ENCODE measurements around the gene STK11. TPM values are rescaled to one million over a fixed set of nuclear protein-coding genes. Genes with fewer than 3 reads are reported as not detected.

STK11 gene
- total RNA-seq, 3 donors from 2014 or later = 32.8 to 55.0 (median 52.1) TPM

DNA sequence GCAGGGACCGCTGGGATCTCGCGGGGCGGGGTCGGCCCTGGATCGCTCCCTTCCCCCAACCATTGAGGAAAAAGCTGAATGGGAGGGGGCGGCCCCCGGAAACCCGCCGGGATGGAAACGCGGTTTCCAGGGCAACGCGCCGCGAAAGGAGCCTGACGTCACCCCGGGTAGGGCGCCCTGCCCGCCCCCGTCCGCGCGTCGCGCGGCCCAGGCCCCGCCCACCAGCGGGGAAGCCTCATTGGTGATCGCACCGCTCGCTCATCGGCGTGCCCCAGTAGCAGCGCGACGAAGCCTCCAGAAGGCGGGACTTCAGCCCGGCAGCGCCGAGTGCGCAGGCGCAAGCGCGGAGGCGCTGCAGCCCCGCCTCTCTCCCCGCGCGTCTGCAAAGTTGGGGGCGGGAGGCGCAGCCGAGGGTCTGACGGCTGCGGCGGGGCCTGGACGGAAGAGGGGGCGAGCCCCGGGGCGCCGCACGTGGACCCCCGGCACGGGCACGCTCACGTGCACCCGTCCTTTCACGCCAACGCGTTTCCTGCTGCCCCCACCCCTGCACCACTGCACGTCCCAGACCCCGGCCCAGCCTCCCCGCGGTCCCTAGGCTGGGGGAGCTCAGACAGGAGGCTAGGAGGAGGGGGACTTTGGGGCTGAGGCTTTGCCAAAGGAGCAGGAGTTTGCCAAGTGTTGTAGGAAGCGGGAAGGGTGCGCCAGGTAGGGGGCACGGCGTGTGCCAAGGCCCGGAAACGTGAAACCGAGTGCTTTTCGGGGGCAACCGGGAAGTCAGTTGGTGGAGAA is 55.4 kb downstream of the STK11 start:
- no peaks in the 10 kb centered on the region for H3K9me3 ChIP-seq
- no peaks in the 10 kb centered on the region for H3K27me3 ChIP-seq
- peak overlapping the region; percentile 57 to 79 (median 70) for H3K4me3 ChIP-seq
- H3K4me1 ChIP-seq = peaks cover 24 to 41% of the 10 kb centered on the region in 2 donors
- no peaks in the 10 kb centered on the region for H3K36me3 ChIP-seq
- TF ChIP-seq POLR2AphosphoS5 (IDR thresholded peaks at IDR 0.05) (peak in 2 of 3 donors; percentile 29 to 61), POLR2A (IDR thresholded peaks at IDR 0.05) (no peak)
- intact Hi-C loops (cut with DNase I; ENCODE audit: low total_unique reads) = no loop called here
- peak overlapping the region; percentile 97 to 98 for H3K27ac ChIP-seq
- DNase-seq (ENCODE audit: low spot score in 2 of 2) = peak; percentile 95

DNA sequence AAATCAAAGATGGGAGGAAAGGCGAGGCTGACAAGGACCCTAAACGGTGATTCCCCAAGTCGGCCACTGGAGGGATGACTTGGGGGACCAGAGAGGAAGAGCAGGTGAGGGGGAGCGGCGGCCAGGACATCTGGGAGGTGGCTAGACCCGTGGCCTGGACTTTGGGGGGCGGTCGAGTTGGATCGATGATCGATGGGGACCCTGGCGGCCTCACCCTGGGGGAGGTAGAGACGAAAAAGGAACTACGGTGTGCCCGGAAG is 55.9 kb downstream of the STK11 start:
- TF ChIP-seq POLR2A (IDR thresholded peaks at IDR 0.05) = no peak
- TF ChIP-seq, protein P1, sequence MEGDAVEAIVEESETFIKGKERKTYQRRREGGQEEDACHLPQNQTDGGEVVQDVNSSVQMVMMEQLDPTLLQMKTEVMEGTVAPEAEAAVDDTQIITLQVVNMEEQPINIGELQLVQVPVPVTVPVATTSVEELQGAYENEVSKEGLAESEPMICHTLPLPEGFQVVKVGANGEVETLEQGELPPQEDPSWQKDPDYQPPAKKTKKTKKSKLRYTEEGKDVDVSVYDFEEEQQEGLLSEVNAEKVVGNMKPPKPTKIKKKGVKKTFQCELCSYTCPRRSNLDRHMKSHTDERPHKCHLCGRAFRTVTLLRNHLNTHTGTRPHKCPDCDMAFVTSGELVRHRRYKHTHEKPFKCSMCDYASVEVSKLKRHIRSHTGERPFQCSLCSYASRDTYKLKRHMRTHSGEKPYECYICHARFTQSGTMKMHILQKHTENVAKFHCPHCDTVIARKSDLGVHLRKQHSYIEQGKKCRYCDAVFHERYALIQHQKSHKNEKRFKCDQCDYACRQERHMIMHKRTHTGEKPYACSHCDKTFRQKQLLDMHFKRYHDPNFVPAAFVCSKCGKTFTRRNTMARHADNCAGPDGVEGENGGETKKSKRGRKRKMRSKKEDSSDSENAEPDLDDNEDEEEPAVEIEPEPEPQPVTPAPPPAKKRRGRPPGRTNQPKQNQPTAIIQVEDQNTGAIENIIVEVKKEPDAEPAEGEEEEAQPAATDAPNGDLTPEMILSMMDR (IDR thresholded peaks at IDR 0.05) = peak in 2 of 3 donors; percentile 34 to 53
- TF ChIP-seq POLR2AphosphoS5 (IDR thresholded peaks at IDR 0.05) = no peak
- peaks cover 29 to 46% of the 10 kb centered on the region in 2 donors for H3K4me1 ChIP-seq
- H3K4me3 ChIP-seq = peak overlapping the region; percentile 57 to 79 (median 70)
- H3K27ac ChIP-seq = peak overlapping the region; percentile 97 to 98
- no peak for DNase-seq (ENCODE audit: low spot score in 2 of 2)
- intact Hi-C loops (cut with DNase I; ENCODE audit: low total_unique reads) = no loop called here
- no peaks in the 10 kb centered on the region for H3K9me3 ChIP-seq
- H3K27me3 ChIP-seq = no peaks in the 10 kb centered on the region
- no peaks in the 10 kb centered on the region for H3K36me3 ChIP-seq

DNA sequence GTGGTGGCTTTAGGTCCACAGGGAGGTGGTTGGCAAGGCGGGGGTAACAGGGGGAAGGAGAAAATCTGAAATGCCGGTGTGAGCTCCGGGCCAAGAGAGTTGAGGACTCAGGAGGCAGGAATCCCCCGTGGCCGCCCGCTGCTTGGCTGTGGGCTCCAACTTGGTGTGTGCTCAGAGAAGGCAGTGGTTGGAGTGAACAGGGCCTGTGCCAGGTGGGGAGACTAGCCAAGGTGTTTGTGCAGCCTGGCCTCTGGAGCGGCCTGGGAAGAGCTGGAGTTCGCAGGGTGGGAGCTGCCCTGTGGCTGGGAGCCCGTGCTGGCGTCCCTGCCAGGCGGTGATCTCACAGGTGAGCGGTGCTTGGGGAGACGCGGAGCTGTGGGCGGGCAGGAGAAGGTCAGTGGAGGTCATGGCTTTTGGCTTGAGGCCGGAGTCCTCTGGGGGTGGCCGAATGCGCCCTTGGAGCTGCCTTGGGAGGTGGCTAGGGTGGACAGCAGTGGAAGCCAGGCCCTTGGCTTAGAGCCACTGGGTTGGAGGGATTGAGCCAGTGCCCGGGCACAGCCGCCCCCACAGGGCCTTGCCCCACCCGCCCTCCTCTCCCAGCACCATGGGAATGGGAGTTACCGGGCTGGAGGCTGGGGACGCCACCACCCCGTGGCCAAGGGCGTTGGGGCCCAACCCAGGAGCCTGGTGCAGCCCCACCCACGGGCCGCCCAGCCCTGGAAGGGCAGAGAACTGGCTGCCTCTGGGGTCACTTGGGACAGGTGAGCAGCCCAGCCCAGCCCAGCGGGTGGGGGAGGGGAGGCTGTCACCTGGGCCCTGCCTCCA is 56.4 kb downstream of the STK11 start:
- Histone ChIP-seq H3K9me3 (no peaks in the 10 kb centered on the region), H3K4me3 (peak overlapping the region; percentile 57 to 79 (median 70)), H3K4me1 (peaks cover 34 to 48% of the 10 kb centered on the region in 2 donors), H3K27me3 (no peaks in the 10 kb centered on the region), H3K36me3 (no peaks in the 10 kb centered on the region), H3K27ac (peak overlapping the region; percentile 97 to 98)
- DNase-seq (ENCODE audit: low spot score in 2 of 2) = peak; percentile 84 to 91
- TF ChIP-seq, protein P1 (IDR thresholded peaks at IDR 0.05) = no peak
- TF ChIP-seq POLR2A (IDR thresholded peaks at IDR 0.05) = no peak
- TF ChIP-seq POLR2AphosphoS5 (IDR thresholded peaks at IDR 0.05) = peak in 2 of 3 donors; percentile 44 to 55
- intact Hi-C loops (cut with DNase I; ENCODE audit: low total_unique reads) = no loop called here

DNA sequence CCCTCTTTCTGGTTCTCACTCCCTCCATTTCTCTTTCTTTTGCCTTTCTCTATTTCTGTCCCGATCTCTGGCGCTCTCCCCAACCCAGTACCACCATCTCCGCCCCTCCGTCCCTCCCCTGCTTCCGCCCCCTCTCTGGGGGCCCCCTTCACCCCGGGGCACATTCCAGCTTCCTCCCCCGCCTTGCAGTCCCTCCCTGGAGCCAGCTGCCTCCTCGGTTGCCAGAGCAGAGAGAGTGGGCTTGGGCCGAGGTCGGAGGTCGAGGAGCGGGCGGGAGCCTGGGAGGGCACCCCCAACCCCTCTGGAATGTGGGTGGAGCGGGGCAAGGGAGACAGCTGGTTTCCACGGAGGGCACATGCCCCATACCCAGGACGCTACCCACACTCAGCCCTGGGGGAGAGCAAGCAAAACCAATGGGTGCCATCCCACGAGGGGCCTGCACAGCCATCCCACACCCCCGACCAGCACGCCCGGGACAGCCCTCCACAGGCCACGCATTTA is 57.1 kb downstream of the STK11 start:
- peak overlapping the region in 2 of 3 donors; percentile 70 to 79 for H3K4me3 ChIP-seq

GRCh38 chr19:1263188-1263587 is 57.6 kb downstream of the STK11 start:
- Histone ChIP-seq H3K27ac (peak overlapping the region; percentile 97 to 98), H3K4me3 (no peak overlapping the region), H3K4me1 (peaks cover 41 to 56% of the 10 kb centered on the region in 2 donors), H3K36me3 (no peaks in the 10 kb centered on the region), H3K27me3 (no peaks in the 10 kb centered on the region), H3K9me3 (no peaks in the 10 kb centered on the region)
- TF ChIP-seq POLR2AphosphoS5 (IDR thresholded peaks at IDR 0.05) = no peak
- TF ChIP-seq, protein P1 (IDR thresholded peaks at IDR 0.05) = no peak
- TF ChIP-seq POLR2A (IDR thresholded peaks at IDR 0.05) = no peak
- DNase-seq (ENCODE audit: low spot score in 2 of 2) = no peak
- intact Hi-C loops (cut with DNase I; ENCODE audit: low total_unique reads) = no loop called here

More for the DNA sequence above, 57.1 kb downstream of the STK11 start:
- Histone ChIP-seq H3K36me3 (no peaks in the 10 kb centered on the region), H3K27ac (peak overlapping the region; percentile 97 to 98), H3K27me3 (no peaks in the 10 kb centered on the region), H3K4me1 (peaks cover 41 to 55% of the 10 kb centered on the region in 2 donors), H3K9me3 (no peaks in the 10 kb centered on the region)
- intact Hi-C loops (cut with DNase I; ENCODE audit: low total_unique reads) = no loop called here
- DNase-seq (ENCODE audit: low spot score in 2 of 2) = peak in 1 of 2 donors; percentile 20
- TF ChIP-seq POLR2AphosphoS5 (IDR thresholded peaks at IDR 0.05) (no peak), POLR2A (IDR thresholded peaks at IDR 0.05) (no peak)

Data from breast epithelium (tissue), 4 donors.